Jurkat, Clone E6-1 (cell line): ENCODE results near the gene GPRC5D. TPM values are rescaled to one million over a fixed set of nuclear protein-coding genes. Genes with fewer than 3 reads are reported as not detected.

Experiments
- DNase-seq: peaks from one replicate; pipeline ENCODE4 v3.0.0-alpha.2; 2011; ENCODE audit warnings: low read depth, low spot score
- H3K4me3 ChIP-seq: 2 replicates; pipeline ENCODE4 v1.5.1; 2011; ENCODE audit warnings: mild to moderate bottlenecking, low read length, control low read depth, moderate library complexity
- polyA plus RNA-seq: library from polyadenylated mRNA; unstranded; fragments of >200 nt; gene quantifications from one replicate; pipeline ENCODE4 v1.2.1, GENCODE V29; 2012; ENCODE audit warnings: missing spikeins; ENCODE audit not compliant: insufficient read length, insufficient read depth

The GPRC5D gene
- polyA plus RNA-seq, result not detected

- no peak within 1 kb of the TSS for H3K4me3 ChIP-seq
- no peak for DNase-seq
Observed at GRCh38 chr12:12952036-12952435, at the start of gene GPRC5D. Gene GPRC5D (minus strand): TSS chr12:12952170. CDS start chr12:12950384, 1,786 bp downstream.

GRCh38 chr12:13001775-13002040, 49.7 kb upstream of the GPRC5D start:
- H3K4me3 ChIP-seq, result no peak overlapping the region
- DNase-seq, result no peak

- peak overlapping the region; percentile 69 for H3K4me3 ChIP-seq
Observed at GRCh38 chr12:13000925-13001774, 49.2 kb upstream of the GPRC5D start.

GRCh38 chr12:13000616-13000924, 48.6 kb upstream of the GPRC5D start:
- peak overlapping the region; percentile 69 for H3K4me3 ChIP-seq
- no peak for DNase-seq

More at GRCh38 chr12:13000925-13001774, 49.2 kb upstream of the GPRC5D start:
- DNase-seq, result no peak

- peak within 1 kb of the TSS; percentile 69 for H3K4me3 ChIP-seq
- DNase-seq, result peak; percentile 59
Observed at GRCh38 chr12:12999959-13000615, 48.1 kb upstream of the GPRC5D start, which contains the start of gene HEBP1. Gene HEBP1 (minus strand): TSS chr12:13000265. CDS start chr12:13000114, 151 bp downstream.

GRCh38 chr12:12999271-12999958, 47.4 kb upstream of the GPRC5D start:
- no peak for DNase-seq
- peak overlapping the region; percentile 65 for H3K4me3 ChIP-seq

GRCh38 chr12:12998248-12998647, 46.3 kb upstream of the GPRC5D start:
- no peak overlapping the region for H3K4me3 ChIP-seq
- DNase-seq, result no peak

- H3K4me3 ChIP-seq, result no peak overlapping the region
- no peak for DNase-seq
Observed at GRCh38 chr12:12997734-12998133, 45.8 kb upstream of the GPRC5D start.

GRCh38 chr12:12997156-12997555, 45.2 kb upstream of the GPRC5D start:
- DNase-seq, result no peak
- no peak overlapping the region for H3K4me3 ChIP-seq

- H3K4me3 ChIP-seq, result no peak overlapping the region
- no peak for DNase-seq
Observed at GRCh38 chr12:12996209-12996608, 44.2 kb upstream of the GPRC5D start.

- no peak for DNase-seq
Observed at GRCh38 chr12:12995088-12995487, 43.1 kb upstream of the GPRC5D start.

GRCh38 chr12:12993367-12993766, 41.4 kb upstream of the GPRC5D start:
- no peak overlapping the region for H3K4me3 ChIP-seq

More at GRCh38 chr12:12995088-12995487, 43.1 kb upstream of the GPRC5D start:
- no peak overlapping the region for H3K4me3 ChIP-seq

GRCh38 chr12:12992418-12993130, 40.6 kb upstream of the GPRC5D start:
- no peak for DNase-seq
- H3K4me3 ChIP-seq, result no peak overlapping the region

More at GRCh38 chr12:12993367-12993766, 41.4 kb upstream of the GPRC5D start:
- no peak for DNase-seq

GRCh38 chr12:12990700-12991468, 38.9 kb upstream of the GPRC5D start:
- H3K4me3 ChIP-seq, result no peak overlapping the region
- no peak for DNase-seq

- no peak overlapping the region for H3K4me3 ChIP-seq
- no peak for DNase-seq
Observed at GRCh38 chr12:12987421-12987820, 35.5 kb upstream of the GPRC5D start.

- no peak for DNase-seq
- H3K4me3 ChIP-seq, result no peak overlapping the region
Observed at GRCh38 chr12:12986775-12987331, 34.9 kb upstream of the GPRC5D start.

- H3K4me3 ChIP-seq, result no peak overlapping the region
- DNase-seq, result no peak
Observed at GRCh38 chr12:12985817-12986408, 33.9 kb upstream of the GPRC5D start.

GRCh38 chr12:12984149-12984548, 32.2 kb upstream of the GPRC5D start:
- no peak for DNase-seq

More at GRCh38 chr12:12984149-12984548, 32.2 kb upstream of the GPRC5D start:
- H3K4me3 ChIP-seq, result no peak overlapping the region
